Subcutaneous adipose tissue (tissue), 4 donors: ENCODE results near the gene FZR1. TPM values are rescaled to one million over a fixed set of nuclear protein-coding genes. Genes with fewer than 3 reads are reported as not detected.

Source experiments
- total RNA-seq, 4 donors: library from RNA; depleted of rRNA; stranded (reverse); fragments of >200 nt; gene quantifications; one replicate each; pipeline ENCODE4 v1.1.0, GENCODE V29; 2016
- TF ChIP-seq, protein P1 (sequence below): fragments of 450-650 bp; IDR thresholded peaks from one replicate; pipeline ENCODE4 v1.5.1; 2016; ENCODE audit warnings: low read depth, mild to moderate bottlenecking, control low read depth, antibody characterized with exemption, moderate library complexity

The FZR1 gene
- total RNA-seq, 4 donors from 2014 or later, result 8.2 to 28.3 (median 13.0) TPM

DNA sequence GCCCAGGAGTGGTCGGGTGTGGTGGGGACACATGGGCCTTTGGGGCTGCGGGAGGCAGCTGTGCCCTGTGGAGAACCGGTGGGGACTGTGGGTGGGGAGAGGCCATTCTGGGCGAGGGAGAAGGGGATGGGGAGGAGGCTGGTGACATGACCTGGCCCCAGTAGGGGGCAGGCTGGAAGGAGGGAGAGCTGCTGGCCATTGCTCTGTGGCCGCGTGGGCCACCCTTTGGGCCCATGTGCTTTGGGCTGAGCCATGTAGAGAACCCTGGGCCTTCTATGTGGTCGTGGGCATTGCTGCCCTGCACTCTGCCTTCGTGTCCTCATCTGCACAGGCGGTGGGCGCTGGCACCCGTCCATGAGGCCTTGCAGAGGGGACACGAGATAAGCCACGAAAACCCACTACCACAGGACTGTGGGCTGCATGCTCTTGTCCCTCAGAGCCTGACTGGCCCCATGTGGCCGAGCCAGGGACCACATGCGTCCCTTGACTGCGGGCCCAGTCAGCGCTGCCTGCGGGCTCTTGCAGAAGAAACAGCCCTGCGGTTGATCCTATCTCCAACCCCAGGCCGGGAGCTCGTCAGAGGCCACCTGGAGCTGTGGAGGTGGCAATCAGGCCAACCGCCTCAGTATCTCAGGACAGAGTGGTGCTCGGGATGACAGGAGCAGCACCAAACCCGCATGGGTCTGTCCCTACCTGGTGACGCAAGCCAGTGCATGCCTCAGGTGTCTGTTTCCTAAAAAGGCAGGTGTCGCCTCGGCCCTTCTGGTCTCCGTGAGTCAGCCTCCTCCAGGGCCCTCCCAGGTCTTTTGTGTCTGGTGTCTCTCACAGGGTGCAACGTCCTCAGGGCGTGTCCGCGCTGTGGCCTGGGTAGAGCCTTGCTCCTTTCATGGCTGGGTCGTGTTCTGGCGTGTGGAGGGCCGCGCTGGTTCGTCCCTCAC lies 14.3 kb downstream of the FZR1 start:
- TF ChIP-seq, protein P1, sequence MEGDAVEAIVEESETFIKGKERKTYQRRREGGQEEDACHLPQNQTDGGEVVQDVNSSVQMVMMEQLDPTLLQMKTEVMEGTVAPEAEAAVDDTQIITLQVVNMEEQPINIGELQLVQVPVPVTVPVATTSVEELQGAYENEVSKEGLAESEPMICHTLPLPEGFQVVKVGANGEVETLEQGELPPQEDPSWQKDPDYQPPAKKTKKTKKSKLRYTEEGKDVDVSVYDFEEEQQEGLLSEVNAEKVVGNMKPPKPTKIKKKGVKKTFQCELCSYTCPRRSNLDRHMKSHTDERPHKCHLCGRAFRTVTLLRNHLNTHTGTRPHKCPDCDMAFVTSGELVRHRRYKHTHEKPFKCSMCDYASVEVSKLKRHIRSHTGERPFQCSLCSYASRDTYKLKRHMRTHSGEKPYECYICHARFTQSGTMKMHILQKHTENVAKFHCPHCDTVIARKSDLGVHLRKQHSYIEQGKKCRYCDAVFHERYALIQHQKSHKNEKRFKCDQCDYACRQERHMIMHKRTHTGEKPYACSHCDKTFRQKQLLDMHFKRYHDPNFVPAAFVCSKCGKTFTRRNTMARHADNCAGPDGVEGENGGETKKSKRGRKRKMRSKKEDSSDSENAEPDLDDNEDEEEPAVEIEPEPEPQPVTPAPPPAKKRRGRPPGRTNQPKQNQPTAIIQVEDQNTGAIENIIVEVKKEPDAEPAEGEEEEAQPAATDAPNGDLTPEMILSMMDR, result no peak

DNA sequence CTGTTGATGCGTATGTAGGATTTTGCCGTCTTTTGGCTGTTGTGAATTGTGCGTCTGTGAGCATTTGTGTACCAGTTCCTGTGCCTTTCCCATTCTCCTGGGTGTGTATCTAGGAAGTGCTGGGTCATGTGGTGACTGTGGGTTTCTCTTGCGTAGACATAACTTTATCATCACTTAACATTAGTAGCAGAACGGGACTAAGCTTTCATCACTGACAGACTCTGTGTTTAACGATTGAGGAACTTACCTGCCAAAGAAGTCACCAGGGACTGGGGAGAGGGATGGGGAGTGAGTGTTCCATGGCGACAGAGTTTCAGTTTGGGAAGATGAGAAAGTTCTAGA lies 15.0 kb downstream of the FZR1 start:
- TF ChIP-seq, protein P1, result no peak

DNA sequence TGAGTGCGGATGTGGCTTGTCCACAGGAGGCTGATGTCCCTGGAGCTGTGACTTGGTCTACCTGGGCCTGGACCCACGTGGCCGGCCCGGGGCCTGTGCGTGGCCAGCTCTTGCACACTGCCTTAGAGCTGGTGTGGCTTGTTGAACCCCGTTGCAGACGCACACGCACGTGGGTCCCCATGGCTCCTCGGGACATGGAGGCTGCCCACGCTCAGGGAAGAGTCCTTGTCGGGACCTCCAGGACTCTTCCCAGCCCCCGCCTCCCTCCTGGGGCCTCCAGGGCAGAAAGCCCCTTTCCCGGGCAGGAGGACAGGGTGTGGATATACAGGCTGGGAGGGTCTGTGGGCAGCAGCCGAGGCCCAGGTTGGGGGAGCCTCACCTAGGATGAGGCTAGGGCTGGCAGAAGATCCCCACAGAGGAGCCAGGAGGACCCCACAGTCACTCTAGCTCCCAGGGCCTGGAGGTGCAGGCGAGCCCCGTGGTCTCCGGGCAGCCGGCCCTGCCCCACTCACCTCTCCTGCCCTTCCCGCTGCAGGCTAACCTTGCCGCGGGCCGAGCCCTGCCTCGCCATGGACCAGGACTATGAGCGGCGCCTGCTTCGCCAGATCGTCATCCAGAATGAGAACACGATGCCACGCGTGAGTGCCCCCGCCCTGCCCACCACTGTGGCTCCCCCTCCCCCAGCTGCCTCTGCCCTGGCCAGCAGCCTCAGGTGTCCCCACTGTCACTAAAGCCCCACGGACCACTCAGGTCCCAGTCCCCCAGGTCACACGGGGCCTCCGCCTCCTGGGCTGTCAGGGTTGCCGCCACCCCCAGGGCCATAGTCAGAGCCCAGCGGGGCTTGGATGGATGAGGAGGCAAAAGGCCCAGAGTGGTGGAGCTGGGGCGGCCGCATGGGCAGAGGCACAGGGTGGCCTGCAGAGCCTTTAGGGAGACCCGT lies 16.6 kb downstream of the FZR1 start:
- TF ChIP-seq, protein P1, result no peak

GRCh38 chr19:3523361-3524077 lies 17.4 kb downstream of the FZR1 start:
- TF ChIP-seq, protein P1, result no peak

DNA sequence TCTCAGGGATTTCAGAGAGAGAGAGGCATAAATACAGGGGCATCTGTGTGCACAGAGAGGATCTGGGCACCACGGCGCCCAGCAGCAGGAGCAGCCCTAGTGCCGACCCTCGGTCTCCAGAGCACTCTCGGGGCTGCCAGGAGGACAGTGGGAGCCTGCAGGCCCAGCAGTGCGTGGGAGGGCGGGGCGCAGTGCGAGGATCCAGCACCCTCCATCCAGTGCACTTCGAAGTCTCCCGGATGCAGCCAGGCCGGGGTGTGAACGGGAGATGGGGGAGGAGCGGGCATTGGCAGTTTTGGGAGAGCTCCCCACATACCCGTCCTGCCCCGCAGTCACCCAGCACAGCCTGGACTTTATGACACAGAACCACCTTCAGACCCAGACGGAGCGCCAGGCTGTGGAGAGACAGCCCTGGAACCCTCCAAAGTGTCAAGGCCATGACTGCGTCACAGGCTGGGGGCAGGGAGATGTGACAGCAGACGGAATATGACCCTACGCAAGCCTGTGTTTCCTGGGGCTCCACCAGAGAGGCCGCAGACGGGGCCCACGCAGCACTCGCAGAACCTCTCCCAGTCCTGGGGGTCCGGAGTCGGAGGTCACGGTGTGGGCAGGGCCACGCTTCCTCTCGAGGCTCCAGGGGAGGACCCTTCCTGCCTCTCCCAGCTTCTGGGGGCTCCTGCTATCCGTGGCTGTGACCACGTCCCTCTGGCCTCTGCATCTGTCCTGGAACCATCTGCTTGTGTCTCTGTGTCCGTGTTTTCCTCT lies 18.1 kb downstream of the FZR1 start:
- TF ChIP-seq, protein P1, result no peak

DNA sequence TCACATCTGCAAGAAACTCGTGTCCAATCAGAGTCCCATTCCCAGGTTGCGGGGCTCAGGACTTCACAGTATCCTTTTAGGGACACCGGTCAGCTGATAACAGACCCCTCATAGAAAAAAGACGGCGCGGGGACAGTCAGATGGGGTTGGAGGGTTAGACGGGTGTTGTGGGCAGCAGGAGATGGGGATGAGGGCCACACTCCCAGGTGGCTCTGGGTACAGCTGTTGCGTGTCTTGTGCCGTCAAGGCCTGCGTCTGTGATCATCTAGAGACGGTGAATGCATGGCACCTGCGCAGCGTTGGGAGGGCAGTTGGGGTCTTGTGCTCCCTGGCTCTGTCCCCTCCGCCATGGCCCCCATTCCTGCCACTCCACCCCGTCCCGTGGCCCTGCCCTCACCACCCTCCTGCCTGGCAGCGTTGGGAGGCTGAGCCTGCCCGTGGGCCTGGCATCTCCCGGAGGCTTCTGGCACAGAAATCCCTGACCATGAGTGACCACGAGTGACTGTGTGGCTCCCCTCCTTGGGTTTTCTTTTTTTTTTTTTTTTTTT lies 18.9 kb downstream of the FZR1 start:
- TF ChIP-seq, protein P1, result no peak
